Caco-2 (cell line): Measurements from ENCODE around the gene ZNF275. TPM values are rescaled to one million over a fixed set of nuclear protein-coding genes. Genes with fewer than 3 reads are reported as not detected.

Experiments used
- BruUV-seq: library from RNA; stranded (reverse); fragments of 400-500 nt; replicated peaks from 2 replicates; lab custom pipeline; 2021; lab: Mats Ljungman, UMichigan
- CTCF ChIA-PET: fragments of 300-600 bp; sonication (Branson Sonifier 250); formaldehyde crosslinking; loops from one replicate; lab custom pipeline; 2022; ENCODE audit warnings: antibody characterized with exemption; lab: Charles Lee
- POLR2A ChIA-PET: fragments of 300-600 bp; sonication (Branson Sonifier 250); formaldehyde crosslinking; loops from one replicate; lab custom pipeline; 2022; ENCODE audit warnings: antibody characterized with exemption; lab: Charles Lee
- DNase-seq, 2 experiments: peaks; one replicate each; pipeline versions ENCODE4 v3.0.0 to v3.0.0-alpha.2; 2020 to 2022
- H3K27me3 ChIP-seq: replicated peaks from 2 replicates; pipeline ENCODE4 v1.6.0; 2011; ENCODE audit warnings: low read length; ENCODE audit not compliant: control insufficient read depth, insufficient read depth
- H3K36me3 ChIP-seq: 2 replicates; pipeline ENCODE4 v1.5.1; 2011; ENCODE audit warnings: low read length; ENCODE audit not compliant: control insufficient read depth, insufficient read depth
- H3K4me1 ChIP-seq: fragments of 250-450 bp; sonication (Bioruptor Pico); 2 replicates; pipeline ENCODE4 v1.5.1; 2020; ENCODE audit warnings: mild to moderate bottlenecking
- H3K4me3 ChIP-seq: 2 replicates; pipeline ENCODE4 v1.5.1; 2011; ENCODE audit warnings: low read depth, mild to moderate bottlenecking, control low read depth, low read length
- H3K9me3 ChIP-seq: fragments of 250-450 bp; sonication (Bioruptor Pico); 2 replicates; pipeline ENCODE4 v1.5.1; 2020; ENCODE audit warnings: mild to moderate bottlenecking, moderate library complexity
- H3K27ac Mint-ChIP-seq: one replicate; pipeline ENCODE4 v1.8.0; 2022; ENCODE audit warnings: mixed read lengths; ENCODE audit not compliant: unreplicated experiment
- H3K27me3 Mint-ChIP-seq: one replicate; pipeline ENCODE4 v1.8.0; 2022; ENCODE audit warnings: mixed read lengths; ENCODE audit not compliant: insufficient read depth, unreplicated experiment
- H3K36me3 Mint-ChIP-seq: one replicate; pipeline ENCODE4 v1.8.0; 2022; ENCODE audit warnings: mild to moderate bottlenecking, mixed read lengths; ENCODE audit not compliant: insufficient read depth, unreplicated experiment
- H3K4me1 Mint-ChIP-seq: one replicate; pipeline ENCODE4 v1.8.0; 2022; ENCODE audit warnings: low read depth, mixed read lengths; ENCODE audit not compliant: unreplicated experiment
- H3K4me3 Mint-ChIP-seq: one replicate; pipeline ENCODE4 v1.8.0; 2022; ENCODE audit warnings: mild to moderate bottlenecking, moderate library complexity, mixed read lengths; ENCODE audit not compliant: unreplicated experiment
- H3K9me3 Mint-ChIP-seq: one replicate; pipeline ENCODE4 v1.8.0; 2022; ENCODE audit warnings: mixed read lengths; ENCODE audit not compliant: unreplicated experiment
- CTCF ChIP-seq, 2 experiments: fragments of 200-600 bp in 1 of 2; IDR thresholded peaks; 1 replicate in 1 of 2; 2 replicates in 1 of 2; pipeline versions ENCODE4 v1.5.1 to v1.8.0; 2011 to 2022; ENCODE audit warnings: antibody characterized with exemption in 1 of 2, control low read depth in 1 of 2, inconsistent platforms in 1 of 2, low read depth in 1 of 2, low read length in 1 of 2, mild to moderate bottlenecking in 1 of 2, moderate library complexity in 1 of 2; ENCODE audit not compliant: insufficient read depth in 1 of 2, severe bottlenecking in 1 of 2, unreplicated experiment in 1 of 2
- intact Hi-C: fragments of 100-400 bp; cut with micrococcal nuclease; formaldehyde crosslinking; loops from one replicate; pipeline ENCODE4 v1.10.0; 2022; ENCODE audit not compliant: unreplicated experiment
- total RNA-seq: library from RNA; stranded (reverse); gene quantifications from 2 replicates; pipeline ENCODE4 v1.2.3, GENCODE V29; 2022

Gene ZNF275
- total RNA-seq, 1 experiment from 2014 or later = 5.6 TPM

GRCh38 chrX:153338836-153339235 is 4.9 kb downstream of the ZNF275 start:
- Histone ChIP-seq H3K36me3 (no peaks in the 10 kb centered on the region), H3K4me3 (no peak overlapping the region), H3K4me1 (no peaks in the 10 kb centered on the region), H3K9me3 (no peaks in the 10 kb centered on the region), H3K27me3 (no peaks in the 10 kb centered on the region)
- no peak for TF ChIP-seq CTCF (IDR thresholded peaks at IDR 0.05; ENCODE audit: insufficient read depth in 1 of 2, low read depth in 1 of 2, low read length in 1 of 2, severe bottlenecking in 1 of 2, unreplicated experiment in 1 of 2)
- H3K27me3 Mint-ChIP-seq = no peaks in the 10 kb centered on the region
- no peak overlapping the region for H3K4me3 Mint-ChIP-seq
- H3K36me3 Mint-ChIP-seq = no peaks in the 10 kb centered on the region
- intact Hi-C loops = no loop called here
- no TSS peak for BruUV-seq
- ChIA-PET CTCF (no interaction called here), POLR2A (no interaction called here)
- no peak overlapping the region for H3K27ac Mint-ChIP-seq
- DNase-seq = no peak
- H3K4me1 Mint-ChIP-seq = no peaks in the 10 kb centered on the region
- peaks cover 15% of the 10 kb centered on the region for H3K9me3 Mint-ChIP-seq

DNA sequence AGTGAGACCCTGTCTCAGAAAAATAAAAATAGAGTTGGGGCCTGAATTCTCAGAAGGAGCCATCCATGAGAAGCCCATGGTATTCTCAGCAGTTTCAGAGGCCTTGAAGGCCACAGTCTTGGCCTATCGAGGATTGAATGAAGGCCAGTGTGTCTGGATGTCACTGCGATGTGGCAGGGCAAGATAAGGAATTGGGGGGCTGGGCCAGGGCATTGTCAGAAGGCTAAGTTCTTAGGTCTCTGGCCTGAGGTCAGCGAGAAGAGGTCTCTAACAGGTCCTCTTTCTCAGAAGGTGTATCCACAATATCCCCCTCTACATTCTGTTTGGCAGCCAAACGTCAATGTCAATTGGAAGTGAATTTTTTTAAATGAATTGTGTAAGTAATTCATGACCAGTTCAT is 5.7 kb downstream of the ZNF275 start:
- no peak overlapping the region for H3K27ac Mint-ChIP-seq
- DNase-seq = no peak
- H3K4me1 Mint-ChIP-seq = no peaks in the 10 kb centered on the region
- no peak overlapping the region for H3K4me3 Mint-ChIP-seq
- no peak for TF ChIP-seq CTCF (IDR thresholded peaks at IDR 0.05; ENCODE audit: insufficient read depth in 1 of 2, low read depth in 1 of 2, low read length in 1 of 2, severe bottlenecking in 1 of 2, unreplicated experiment in 1 of 2)
- ChIA-PET POLR2A (no interaction called here), CTCF (no interaction called here)
- Histone ChIP-seq H3K36me3 (no peaks in the 10 kb centered on the region), H3K9me3 (no peaks in the 10 kb centered on the region), H3K27me3 (no peaks in the 10 kb centered on the region), H3K4me3 (no peak overlapping the region), H3K4me1 (no peaks in the 10 kb centered on the region)
- intact Hi-C loops = no loop called here
- H3K27me3 Mint-ChIP-seq = no peaks in the 10 kb centered on the region
- peaks cover 15% of the 10 kb centered on the region for H3K9me3 Mint-ChIP-seq
- H3K36me3 Mint-ChIP-seq = no peaks in the 10 kb centered on the region
- no TSS peak for BruUV-seq

GRCh38 chrX:153340111-153340510 is 6.2 kb downstream of the ZNF275 start:
- CTCF ChIA-PET = no interaction called here
- H3K36me3 Mint-ChIP-seq = no peaks in the 10 kb centered on the region

More at GRCh38 chrX:153340111-153340510, 6.2 kb downstream of the ZNF275 start:
- intact Hi-C loops = no loop called here
- H3K4me3 ChIP-seq = no peak overlapping the region
- Mint-ChIP-seq H3K27ac (no peak overlapping the region), H3K27me3 (no peaks in the 10 kb centered on the region), H3K4me3 (no peak overlapping the region), H3K9me3 (peaks cover 15% of the 10 kb centered on the region), H3K4me1 (no peaks in the 10 kb centered on the region)
- no peaks in the 10 kb centered on the region for H3K9me3 ChIP-seq
- no peaks in the 10 kb centered on the region for H3K4me1 ChIP-seq
- H3K36me3 ChIP-seq = no peaks in the 10 kb centered on the region
- DNase-seq = no peak
- no TSS peak for BruUV-seq
- no peak for TF ChIP-seq CTCF (IDR thresholded peaks at IDR 0.05; ENCODE audit: insufficient read depth in 1 of 2, low read depth in 1 of 2, low read length in 1 of 2, severe bottlenecking in 1 of 2, unreplicated experiment in 1 of 2)
- POLR2A ChIA-PET = no interaction called here
- no peaks in the 10 kb centered on the region for H3K27me3 ChIP-seq
